GM21360 (cell line): ENCODE measurements around the gene RNASE12.
"Not testable (repeated sequence)": the region's sequence is repeated elsewhere in the genome, so short reads cannot be mapped to it uniquely, and the experiment has no call there.

Experiments
- ATAC-seq: cut with Tn5 transposase; IDR thresholded peaks from one replicate; pipeline ENCODE4 v1.9.1; 2021; ENCODE audit warnings: mild to moderate bottlenecking, moderate library complexity; ENCODE audit not compliant: unreplicated experiment

Gene RNASE12, protein sequence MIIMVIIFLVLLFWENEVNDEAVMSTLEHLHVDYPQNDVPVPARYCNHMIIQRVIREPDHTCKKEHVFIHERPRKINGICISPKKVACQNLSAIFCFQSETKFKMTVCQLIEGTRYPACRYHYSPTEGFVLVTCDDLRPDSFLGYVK

DNA sequence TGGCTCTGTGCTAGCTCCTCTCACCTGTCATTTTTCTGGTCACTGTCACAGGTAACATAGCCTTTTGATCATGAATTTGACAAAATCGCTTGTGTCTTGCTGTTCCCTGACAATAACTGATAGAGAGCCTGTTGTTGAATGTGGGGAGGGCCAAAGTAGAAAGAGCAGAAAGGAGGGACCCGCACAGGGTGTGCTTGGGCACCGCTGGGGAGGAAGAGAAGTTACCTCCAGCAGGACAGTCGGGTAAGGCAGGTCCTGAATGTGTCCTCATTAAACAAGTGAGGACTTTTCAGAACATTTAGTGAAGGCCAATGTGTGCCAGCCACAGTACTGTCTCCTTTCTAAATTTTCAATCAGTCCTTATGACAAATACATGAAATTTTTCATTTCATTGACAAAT is at the start of gene RNASE12:
TSS of gene RNASE12 (minus strand) at position 142 of the 400 bp plus-strand sequence. CDS start 653 bp downstream, outside the sequence.
- ATAC-seq, result no peak

- ATAC-seq, result peak; percentile 51
These were observed 41.9 kb upstream of the RNASE12 start for GRCh38 chr14:20632831-20633691.

GRCh38 chr14:20632448-20632830 is 41.3 kb upstream of the RNASE12 start:
- ATAC-seq, result no peak

DNA sequence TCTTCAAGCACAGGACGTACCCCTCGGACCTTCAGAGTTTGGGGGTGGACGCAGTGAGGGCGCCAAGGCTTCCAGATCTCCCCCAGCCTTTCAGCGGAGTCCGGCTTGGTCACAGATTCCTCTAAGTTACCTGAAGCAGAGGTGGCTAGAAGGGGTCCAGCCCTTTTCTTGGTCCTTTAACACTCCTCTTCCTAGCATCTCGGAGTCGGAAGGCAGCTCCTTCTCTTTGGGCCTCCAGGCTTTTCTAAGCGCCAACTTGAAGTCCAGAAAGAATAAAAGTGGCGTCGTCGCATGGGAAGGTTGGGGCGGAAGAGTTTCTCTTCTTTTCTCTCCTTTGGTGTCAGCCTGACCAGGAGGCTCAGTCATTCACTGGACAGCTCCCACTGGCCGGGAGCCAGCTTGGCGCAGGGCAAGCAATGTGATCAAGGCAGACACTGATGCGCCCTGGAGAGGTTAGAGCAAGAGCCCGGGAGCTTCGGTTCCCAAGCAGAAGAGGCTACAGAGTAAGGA is 40.8 kb upstream of the RNASE12 start:
- no peak for ATAC-seq

- no peak for ATAC-seq
These were observed 40.1 kb upstream of the RNASE12 start for GRCh38 chr14:20631023-20631879.

DNA sequence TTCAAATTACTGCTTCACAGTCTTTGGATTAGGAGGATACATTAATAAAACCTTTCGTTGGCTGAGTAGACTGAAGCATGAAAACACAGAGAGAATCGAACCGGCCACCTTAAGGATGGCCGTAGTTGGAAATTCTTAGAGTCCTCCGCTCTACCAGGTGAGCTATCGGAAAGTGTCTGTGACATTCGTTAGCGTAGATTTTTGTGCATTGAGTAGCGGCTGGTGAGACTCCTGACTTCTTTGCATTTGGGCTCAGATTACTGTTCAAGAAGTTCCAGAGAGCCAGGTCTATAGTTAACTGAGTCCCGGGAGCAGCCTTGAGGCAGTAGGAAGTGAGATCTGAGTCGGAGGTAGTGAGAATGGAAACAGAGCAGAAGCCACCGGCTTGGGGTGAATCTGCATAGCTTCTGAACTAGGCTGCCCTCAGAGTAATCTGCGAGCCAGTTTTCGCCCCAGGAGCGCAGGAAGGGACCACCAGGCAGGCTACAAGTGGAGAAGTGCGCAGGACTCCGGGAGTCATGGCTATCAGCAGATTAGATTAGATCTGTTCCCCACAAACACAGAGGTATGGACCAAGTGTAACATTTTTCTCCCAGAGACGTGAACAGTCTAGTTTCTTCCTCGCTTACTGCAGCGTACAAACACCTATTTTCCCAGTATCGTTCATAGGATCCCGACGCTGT is 39.3 kb upstream of the RNASE12 start:
- no peak for ATAC-seq

GRCh38 chr14:20628063-20628854 is 37.1 kb upstream of the RNASE12 start:
- no peak for ATAC-seq

DNA sequence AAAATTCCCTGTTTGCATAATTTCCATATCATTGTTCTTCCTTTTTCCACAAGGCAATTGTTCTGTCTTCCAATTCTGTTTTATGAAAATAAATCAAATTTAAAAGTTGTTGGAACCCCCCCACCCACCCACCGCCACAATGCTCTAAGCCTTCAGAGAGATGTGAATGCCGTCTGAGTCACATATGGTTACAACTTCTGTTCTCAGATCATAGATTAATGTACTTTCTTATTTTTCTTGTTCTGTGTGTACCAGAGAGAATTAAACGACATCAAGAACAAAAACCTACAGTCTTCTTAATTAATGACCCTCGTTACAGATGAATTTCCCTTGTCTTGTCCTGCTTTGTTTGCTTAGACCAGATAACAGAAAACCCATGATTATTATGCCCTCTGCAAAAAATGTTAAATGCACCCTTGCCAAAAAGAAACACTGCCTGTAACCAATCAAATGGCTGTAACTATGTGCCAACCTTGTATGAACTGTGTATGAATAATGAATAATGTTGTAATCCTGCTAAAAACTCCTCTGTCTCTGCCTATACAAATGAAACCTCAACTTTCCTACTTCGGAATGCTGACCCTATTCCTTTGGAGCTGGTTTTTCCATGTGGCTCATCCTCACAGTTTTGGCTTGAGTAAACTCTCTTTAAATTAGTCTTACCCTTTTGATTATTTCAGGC is 36.3 kb upstream of the RNASE12 start:
- ATAC-seq, result no peak

DNA sequence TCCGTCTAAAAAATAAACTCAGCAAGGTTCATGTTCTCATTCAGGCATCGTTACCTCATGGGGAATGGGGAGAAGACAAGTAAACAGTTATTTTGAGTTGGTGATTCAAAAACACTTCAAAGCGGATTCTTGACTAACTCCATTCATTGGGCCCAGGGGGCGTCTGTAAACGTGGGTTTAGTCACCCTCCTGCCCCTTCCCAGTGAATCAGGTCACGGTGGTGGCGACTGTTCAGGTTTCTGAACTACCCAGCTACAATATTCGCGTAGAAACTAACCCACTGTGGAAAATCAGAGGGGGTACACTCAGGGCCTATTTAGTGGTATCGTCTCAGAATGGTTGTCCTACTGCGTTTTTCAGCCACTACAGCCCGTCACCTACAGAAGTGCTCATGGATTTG is 35.1 kb upstream of the RNASE12 start:
- no peak for ATAC-seq

GRCh38 chr14:20624495-20625070 is 33.4 kb upstream of the RNASE12 start:
- peak; percentile 49 for ATAC-seq

GRCh38 chr14:20623798-20624197 is 32.6 kb upstream of the RNASE12 start:
- no peak for ATAC-seq

- ATAC-seq, result no peak
These were observed 31.7 kb upstream of the RNASE12 start for GRCh38 chr14:20622816-20623291.

- ATAC-seq, result no peak
These were observed 29.8 kb upstream of the RNASE12 start for GRCh38 chr14:20620798-20621478.

- ATAC-seq, result not testable (repeated sequence)
These were observed 28.5 kb upstream of the RNASE12 start for GRCh38 chr14:20619688-20620087.

- ATAC-seq, result no peak
These were observed 27.1 kb upstream of the RNASE12 start for GRCh38 chr14:20618271-20618749.

- no peak for ATAC-seq
These were observed 26.2 kb upstream of the RNASE12 start for GRCh38 chr14:20617138-20618003.

GRCh38 chr14:20615996-20616395 is 24.8 kb upstream of the RNASE12 start:
- ATAC-seq, result no peak
